Stimulated activated CD8-positive, alpha-beta memory T cell treated with anti-CD3 and anti-CD28 coated beads, Interleukin-2, amount 100 ng/mL, for 1 hour (primary cell): ENCODE data around the gene EPC1.
"Not testable (repeated sequence)": the region's sequence is repeated elsewhere in the genome, so short reads cannot be mapped to it uniquely, and the experiment has no call there.

Experiments
- DNase-seq, 2 donors: peaks; one replicate each; pipeline ENCODE4 v3.0.0-alpha.2; 2020; ENCODE audit warnings: low read depth in 2 of 2

The EPC1 gene

DNA sequence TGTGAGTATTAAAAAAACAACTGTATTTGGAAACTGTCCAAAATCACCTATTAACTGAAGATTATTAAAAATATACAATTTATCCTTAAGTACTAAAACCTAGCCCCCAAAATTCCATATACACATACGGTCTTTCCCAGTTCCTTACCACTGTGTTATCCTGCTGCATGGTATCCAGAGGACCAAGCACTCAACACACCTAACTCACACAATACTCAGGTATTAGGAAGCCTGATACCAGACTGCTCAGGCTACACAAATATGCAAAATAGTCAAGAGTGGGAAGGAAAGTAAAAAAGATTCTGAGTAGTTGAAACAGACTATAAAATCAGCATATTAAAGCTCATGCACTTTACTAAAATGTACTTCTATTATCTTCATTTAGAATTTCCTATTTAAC, 67.2 kb downstream of the EPC1 start:
- no peak for DNase-seq

DNA sequence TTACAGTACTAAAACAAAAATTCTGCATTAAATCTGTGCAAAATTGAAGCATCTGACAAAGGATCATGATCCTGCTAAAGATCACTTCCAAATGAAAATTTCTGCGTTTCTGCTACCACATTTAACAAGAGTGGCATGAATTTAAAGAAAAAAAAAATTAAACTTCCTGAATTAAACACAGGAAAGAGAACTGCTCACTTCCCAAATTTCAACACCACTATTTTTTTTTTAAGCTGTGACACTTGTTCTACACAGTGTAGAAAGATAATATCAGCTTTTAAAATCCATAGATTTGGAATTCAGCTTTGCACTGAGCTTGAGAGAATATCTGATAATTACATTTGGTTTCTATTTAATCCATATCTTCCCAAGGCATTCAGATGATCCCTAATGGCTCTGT, 73.6 kb downstream of the EPC1 start:
- DNase-seq, result no peak

GRCh38 chr10:32271617-32272016, 75.3 kb downstream of the EPC1 start:
- no peak for DNase-seq

GRCh38 chr10:32269343-32270100, 77.4 kb downstream of the EPC1 start:
- DNase-seq, result no peak

- no peak for DNase-seq
Measured at GRCh38 chr10:32268788-32269187, 78.2 kb downstream of the EPC1 start.

DNA sequence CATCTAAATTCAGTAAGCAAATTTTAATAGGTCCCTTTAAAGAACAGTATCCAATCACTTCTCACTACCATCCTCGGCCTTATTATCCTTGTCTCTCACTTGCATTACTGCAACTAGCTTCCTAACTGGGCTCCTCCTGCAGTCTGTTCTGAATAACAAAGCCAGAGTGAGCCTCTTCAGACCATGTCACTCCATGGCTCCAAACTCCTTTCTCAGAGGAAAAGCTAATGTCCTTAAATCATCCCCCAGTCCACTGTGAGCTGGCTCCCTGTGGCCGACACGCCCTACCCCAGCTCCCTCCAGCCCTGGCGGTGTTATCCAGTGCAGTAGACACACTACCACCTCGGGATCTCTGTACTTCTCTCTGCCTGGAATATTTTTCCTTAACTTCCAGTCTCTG, 80.0 kb downstream of the EPC1 start:
- DNase-seq, result no peak

GRCh38 chr10:32266566-32266965, 80.4 kb downstream of the EPC1 start:
- DNase-seq, result no peak

DNA sequence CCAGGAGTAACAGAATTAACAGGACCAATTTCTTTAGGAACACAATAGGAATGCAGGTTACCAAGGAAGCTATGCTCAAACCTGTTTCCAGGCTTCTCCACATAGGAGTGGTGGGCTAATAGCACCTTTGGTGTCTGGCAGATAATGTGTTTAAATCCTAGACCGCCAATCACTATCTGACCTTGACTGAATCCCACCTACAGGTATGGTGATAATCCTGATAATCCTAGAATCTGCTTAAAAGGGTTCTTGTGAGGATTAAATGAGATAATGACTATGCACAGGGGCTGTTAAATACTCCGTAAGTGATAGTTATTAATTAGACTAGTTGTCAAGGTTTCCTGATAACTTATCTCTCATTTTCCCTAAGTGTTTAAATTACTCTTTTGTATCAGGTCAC, 81.2 kb downstream of the EPC1 start:
- DNase-seq, result no peak

GRCh38 chr10:32263300-32263699, 83.7 kb downstream of the EPC1 start:
- no peak for DNase-seq

GRCh38 chr10:32259551-32259950, 87.4 kb downstream of the EPC1 start:
- no peak for DNase-seq

DNA sequence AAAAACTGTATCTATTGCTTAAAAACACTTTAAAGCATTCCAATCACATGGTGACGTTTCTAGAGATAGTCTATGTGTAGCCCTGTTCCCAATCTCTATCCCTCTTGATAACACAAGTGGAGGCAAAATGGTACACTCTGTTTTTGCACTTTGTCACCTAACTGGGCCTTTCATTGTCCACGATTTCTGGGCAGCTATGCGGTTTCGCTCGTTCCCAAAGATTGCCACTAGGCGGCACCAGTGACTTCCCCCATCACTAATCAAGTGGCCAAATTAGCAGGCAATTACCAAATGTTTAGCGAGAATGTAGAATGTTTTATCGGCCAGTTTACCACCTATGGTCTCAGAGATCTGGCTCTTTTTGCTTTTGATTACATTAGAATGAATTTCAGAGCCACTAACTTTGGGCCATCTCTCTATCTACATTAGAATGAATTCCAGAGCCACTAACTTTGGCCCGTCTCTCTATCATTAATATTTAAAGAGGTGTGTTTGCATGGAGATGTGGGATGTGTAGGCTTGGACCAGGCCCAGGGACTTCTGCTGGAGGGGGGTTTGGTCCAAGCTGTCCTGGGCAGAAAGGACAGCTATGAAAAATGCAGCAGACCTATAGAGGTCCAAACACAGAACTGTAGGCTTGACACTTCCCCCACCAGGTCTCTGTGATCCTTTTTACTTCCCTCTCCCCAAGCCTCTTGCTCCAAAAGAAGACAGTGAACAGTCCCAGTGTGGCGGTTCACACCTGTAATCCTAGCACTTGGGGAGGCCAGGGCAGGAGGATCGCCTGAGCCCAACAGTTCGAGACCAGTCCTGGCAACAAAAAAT, 90.1 kb downstream of the EPC1 start:
- DNase-seq, result peak; percentile 37 to 42

GRCh38 chr10:32253821-32254220, 93.1 kb downstream of the EPC1 start:
- DNase-seq, result no peak

DNA sequence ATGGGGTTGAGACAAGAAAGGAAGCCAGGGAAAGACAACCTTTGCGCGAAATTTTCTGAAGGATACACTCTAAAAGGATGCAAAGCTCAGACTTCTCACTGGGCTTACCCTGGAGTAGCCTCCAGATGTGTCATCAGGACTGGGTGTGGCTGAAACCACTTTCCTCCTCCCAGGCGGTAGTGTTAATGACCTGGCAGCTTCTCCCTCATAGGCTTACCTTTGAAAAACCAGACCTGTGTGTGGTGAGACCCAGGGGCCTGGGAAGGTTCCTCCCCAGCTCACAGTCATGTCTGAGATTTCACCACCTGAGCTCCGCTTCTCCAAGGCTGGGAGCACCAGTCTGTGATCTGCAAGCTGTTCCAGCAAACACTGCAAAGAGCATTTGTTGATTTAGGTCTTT, 93.7 kb downstream of the EPC1 start:
- DNase-seq, result no peak

DNA sequence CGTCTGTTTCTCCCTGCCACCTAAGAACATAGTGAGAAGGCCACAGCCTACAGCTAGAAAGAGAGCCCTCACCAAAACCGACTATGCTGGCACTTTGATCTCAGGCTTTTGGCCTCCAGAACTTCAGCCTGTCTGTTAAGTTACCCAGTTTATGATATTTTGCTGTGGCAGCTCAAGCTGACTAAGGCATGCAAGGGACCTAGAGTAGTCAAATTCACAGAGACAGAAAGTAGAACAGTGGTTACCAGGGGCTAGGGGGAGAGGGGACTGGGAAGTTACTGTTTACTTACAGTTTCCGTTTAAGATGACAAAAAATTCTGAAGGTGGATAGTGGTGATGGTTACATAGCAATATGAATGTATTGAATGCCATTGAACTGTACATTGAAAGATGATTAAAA, 96.5 kb downstream of the EPC1 start:
- DNase-seq, result not testable (repeated sequence)

- no peak for DNase-seq
Measured at GRCh38 chr10:32246685-32247084, 100.3 kb downstream of the EPC1 start.

- DNase-seq, result no peak
Measured at GRCh38 chr10:32245760-32246159, 101.2 kb downstream of the EPC1 start.

GRCh38 chr10:32244421-32245207, 102.3 kb downstream of the EPC1 start:
- DNase-seq, result no peak

DNA sequence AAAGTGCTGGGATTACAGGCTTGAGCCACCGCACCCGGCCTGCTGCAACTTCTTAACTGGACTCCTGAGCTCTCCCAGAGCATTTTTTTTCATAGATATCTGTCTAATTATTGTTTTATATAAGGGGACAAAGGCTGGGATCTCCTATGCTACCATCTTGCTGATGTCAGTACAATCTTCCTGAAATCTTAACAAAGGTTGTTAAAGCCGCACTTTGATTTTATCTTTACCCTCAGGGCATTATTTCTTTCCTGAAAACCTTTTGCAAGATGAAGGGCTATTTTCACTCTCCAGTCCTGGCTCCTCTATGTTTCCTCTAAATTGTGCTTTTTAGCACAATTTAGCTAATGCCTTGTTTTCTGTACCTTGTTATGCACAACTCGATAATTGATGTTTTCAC, 102.9 kb downstream of the EPC1 start:
- DNase-seq, result no peak

DNA sequence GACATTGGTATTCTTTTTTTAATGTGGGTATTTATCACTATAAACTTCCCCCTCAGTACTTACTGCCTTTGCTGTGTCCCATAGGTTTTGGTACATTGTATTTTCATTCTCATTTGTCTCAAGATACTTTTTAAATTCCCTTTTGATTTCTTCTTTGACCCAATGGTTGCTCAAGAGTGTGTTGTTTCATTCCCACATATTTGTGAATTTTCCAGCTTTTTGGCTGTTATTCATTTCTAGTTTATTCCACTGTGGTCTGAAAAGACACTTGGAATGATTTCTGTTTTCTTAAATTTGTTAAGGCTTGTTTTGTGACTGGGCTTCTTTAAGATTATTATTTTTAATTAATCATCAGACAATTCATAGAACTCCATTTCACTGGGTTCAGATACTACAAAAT, 105.0 kb downstream of the EPC1 start:
- DNase-seq, result no peak

DNA sequence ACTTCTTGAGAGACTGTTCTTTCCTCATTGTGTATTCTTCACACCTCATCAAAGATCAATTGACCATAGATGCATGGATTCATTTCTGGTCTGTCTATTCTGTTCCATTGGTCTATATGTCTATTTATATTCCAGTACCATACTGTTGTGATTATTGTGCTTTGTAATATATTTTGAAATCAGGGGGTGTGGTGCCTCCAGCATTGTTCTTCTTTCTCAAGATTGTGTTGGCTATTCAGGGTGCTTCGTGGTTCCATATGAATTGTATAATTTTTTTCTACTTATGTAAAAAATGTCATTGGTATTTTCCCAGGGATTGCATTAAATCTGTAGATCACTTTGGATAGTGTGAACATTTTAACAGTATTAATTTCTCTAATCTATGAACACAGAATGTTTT, 106.5 kb downstream of the EPC1 start:
- DNase-seq, result no peak

GRCh38 chr10:32239769-32240168, 107.2 kb downstream of the EPC1 start:
- no peak for DNase-seq

DNA sequence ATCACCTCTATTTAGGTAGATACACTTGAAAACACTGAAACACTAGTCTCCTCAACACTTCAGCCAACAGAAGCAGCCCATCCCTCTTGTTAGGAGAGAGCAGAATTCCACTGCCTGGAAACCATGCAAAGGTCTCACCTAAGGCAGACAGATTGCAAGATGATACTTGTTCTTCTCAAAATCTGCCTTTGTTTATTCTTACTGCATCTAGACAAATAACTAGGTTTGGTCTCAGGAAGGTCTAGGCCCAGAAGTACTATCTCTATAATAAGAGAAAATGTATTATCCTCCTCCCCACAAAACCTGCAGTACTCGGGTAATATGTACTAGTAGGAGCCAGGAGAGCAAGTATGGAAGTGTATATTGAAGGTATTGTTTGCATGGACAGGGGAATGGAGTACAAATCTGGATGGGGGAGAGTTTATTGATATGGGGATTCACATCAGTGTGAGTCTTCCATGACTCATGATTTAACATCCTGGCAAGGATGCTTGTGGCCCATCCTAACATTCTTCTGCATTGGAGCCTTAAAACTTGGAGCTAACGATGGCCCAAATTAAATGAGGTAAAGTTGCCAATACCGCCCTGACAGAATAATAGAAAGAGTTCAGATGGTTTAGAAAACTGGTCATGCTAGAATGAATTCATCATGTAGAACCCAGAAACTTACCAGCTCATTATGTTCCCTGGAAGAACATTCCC, 109.2 kb downstream of the EPC1 start:
- DNase-seq, result no peak
